ENCODE data around the gene CFAP57.

Gene CFAP57

DNA sequence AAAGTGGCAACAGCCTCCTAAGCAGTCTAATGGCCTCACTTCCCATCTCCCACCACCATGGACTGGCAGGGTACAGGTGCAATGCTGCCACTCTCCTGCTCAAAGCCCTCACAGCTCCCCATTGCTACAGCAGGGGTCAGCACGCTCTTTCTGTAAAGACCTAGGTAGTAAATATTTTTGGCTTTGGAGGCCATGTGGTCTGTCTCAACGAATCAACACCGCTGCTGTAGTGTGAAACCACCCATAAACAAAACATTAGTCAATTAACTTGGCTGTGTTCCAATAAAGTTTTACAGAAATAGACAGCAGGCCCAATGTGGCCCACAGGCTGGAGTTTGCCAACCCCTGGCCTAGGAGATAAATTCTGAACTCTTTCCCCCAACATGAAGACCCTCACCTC, 53.0 kb downstream of the CFAP57 start:
- FAIRE-seq (no peak), DNase-seq (ENCODE audit: low spot score) (no peak)

DNA sequence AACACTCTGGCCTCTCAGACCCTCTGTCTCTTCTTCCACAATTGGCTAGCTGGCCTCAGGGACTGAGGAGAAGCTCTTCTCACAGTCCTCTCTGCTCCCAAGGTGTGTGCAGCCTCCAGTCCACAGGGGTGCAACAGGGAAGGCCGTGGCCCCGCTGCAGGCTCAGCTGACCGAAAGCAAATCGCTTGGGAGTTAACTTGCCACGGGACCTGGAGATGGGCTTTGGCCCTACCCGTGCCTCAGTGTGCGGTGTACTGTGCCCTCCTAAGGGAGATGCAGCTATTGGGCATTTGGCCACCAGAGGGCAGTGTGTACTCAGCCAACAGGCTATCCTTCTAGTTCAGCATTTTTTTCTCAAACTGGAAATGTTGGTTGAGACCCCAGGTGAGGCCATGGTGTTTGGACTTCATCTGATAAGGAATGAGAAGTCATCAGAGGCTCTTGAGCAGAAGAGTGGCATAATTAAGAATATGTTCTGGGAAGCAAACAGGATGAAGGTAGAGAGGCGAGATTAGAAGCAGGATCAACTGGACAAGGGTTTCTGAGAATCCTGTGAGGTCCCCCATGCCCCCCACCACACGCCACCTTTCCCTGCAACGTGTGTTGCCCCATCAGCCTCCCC, 55.1 kb downstream of the CFAP57 start:
- FAIRE-seq (no peak), DNase-seq (ENCODE audit: low spot score) (peak; percentile 55)

DNA sequence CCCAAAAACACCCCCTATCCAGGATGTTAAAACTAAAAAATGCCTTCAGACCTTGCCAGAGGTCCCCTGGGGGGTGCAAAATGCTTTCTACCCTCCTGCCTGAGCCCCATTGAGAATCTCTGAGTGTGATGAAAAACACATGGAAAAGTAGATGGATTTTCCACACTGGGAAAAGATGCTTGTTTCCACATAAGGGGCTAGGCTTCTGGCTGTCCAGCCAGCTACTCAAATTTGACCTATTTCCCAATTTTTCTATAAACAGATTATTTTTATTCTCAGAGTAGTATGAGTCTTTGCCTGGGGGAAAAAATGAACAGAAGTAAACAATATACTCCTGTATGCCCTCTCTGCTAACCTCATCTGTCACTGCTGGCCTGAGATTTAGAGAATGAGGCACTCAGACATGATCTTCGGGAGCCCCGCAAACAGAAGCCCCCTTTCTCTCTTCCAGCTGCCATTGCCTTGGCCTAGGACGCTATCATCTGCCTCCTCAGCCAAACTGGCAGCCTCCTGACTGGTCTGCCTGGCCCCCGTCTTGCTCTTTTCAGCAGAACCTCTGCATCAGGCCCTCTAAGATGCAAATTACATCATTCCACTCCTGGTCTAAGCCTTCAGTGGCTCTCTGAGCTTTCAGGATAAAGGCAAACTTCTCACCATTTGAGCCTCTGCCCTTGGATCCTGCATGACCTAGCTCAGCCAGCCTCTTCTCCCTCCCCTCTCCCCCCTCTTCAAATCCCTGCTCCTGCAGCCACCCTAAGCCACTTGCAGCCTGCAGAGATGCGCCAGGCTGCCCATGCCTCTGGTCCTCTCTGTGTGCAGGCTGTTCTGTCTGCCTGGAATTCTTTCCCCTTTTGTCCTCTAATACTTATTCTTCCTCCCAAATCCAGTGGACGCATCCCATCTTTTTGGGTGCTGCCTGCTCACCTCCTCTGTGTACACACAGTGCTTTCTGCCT, 58.0 kb downstream of the CFAP57 start:
- FAIRE-seq, result no peak

DNA sequence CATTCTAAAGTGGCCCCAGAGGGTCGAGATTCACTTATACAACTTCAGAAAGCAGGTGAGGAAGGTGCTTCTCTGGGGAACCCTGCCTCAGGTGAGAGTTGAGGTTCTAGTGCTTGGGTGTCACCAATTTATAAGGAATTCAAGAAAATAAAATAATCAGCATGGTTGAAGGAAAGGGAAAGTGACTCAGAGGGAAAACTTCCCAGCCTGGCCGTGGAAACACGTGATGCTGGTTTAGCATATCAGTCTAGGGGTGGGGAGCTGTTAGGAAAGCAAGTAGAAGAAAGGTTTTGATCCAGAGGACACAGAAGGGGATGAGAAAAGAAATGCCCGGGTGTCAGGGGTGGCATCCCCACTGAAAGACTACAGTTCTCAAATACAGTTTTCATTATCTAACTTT, 59.9 kb downstream of the CFAP57 start:
- FAIRE-seq, result no peak
- peak; percentile 26 for DNase-seq (ENCODE audit: low spot score)

More for the DNA sequence above, 58.0 kb downstream of the CFAP57 start:
- no peak for DNase-seq (ENCODE audit: low spot score)

GRCh38 chr1:43232482-43232881, 60.4 kb downstream of the CFAP57 start:
- no peak for FAIRE-seq
- no peak for DNase-seq (ENCODE audit: low spot score)

GRCh38 chr1:43233631-43234030, 61.5 kb downstream of the CFAP57 start:
- DNase-seq (ENCODE audit: low spot score), result no peak
- no peak for FAIRE-seq

DNA sequence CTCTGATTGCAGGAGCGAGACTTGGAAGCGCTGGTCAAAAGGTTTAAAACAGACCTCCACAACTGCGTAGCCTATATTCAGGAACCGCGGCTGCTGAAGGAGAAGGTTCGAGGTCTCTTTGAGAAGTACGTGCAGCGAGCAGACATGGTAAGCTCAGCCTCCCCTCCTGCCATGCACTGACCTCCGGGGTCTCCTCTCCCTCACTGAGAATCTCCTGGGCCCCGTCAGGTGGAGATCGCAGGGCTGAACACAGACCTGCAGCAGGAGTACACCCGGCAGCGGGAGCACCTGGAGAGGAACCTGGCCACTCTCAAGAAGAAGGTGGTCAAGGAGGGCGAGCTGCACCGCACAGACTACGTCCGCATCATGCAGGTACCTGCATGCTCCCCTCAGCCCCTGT, 62.1 kb downstream of the CFAP57 start:
- DNase-seq (ENCODE audit: low spot score), result no peak
- FAIRE-seq, result no peak

GRCh38 chr1:43235040-43235439, 62.9 kb downstream of the CFAP57 start:
- no peak for DNase-seq (ENCODE audit: low spot score)
- no peak for FAIRE-seq

DNA sequence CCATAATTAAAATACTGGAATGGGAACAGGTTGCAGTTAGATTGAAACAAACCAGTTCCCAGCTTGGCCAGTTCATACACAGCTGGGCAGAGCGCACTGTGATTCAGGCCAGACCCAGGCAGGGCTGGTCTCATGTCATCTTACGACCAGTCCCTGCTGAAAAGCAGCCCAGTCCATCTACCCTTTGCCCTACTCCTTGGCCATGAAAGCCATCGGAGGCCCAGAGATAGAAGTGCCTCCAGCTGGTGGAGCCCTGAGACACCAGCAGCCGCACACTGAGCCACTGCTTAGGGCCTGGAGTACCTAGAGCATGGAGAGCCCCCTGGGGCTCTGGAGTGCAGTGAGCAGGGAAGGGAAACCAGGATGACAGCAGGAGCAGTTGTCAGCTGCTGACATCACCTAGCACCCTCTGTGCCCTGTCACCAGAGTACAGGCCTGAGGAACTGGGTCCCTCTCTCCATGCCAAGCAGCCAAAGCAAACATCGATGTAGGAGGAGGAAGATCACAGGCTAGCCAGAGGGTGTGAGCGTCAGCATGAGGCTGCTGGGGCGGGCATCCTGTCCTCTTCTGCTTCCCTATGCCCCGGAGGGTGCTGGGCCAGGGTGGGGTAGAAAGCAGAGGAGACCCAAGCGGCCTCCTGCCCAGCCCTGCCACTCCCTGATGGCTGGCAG, 63.5 kb downstream of the CFAP57 start:
- FAIRE-seq, result no peak
- DNase-seq (ENCODE audit: low spot score), result no peak

- no peak for FAIRE-seq
- no peak for DNase-seq (ENCODE audit: low spot score)
These were observed 65.0 kb downstream of the CFAP57 start for GRCh38 chr1:43237121-43237520.

DNA sequence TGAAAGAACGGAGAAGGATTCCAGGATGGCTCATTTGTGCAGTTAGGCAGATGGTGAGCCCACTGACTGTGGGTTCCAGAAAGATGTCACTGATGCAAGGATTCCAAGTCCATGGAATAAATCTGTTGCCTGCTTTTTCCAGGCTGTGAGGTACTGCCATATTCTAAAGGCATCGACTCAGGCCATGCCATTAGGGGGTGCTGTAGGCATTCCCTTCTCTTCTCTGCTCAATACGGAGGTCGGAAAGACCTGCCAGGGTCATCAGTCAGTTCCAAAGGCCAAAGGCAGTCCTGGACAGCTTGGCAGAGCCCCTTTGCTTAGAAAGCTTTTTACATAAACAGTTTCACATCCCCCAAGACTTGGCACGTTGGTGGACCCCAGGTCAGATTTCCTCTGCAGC, 66.0 kb downstream of the CFAP57 start:
- FAIRE-seq, result no peak
- DNase-seq (ENCODE audit: low spot score), result peak; percentile 43

DNA sequence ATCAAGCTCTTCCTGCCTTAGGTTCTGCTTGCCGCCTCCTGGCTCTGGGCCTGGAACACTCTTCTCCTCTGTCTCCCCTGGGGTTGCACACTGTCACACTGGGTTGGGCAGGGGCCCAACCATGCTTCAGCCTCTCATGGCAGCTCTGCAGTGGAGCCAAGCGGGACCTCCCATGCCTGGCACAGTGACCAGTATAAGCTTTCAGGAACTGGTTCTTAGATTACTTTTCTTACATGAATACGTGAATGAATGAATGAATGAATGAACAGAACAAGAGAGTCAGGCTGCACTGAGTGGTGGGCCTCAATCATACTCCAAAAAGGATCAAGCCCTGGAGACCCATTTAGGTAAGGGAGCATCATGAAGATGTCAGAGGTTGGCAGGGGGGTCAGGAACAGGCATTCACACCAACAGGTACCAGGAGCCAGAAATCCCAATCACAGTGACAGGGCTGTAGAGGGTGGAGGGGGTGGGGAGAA, 66.9 kb downstream of the CFAP57 start:
- no peak for FAIRE-seq

DNA sequence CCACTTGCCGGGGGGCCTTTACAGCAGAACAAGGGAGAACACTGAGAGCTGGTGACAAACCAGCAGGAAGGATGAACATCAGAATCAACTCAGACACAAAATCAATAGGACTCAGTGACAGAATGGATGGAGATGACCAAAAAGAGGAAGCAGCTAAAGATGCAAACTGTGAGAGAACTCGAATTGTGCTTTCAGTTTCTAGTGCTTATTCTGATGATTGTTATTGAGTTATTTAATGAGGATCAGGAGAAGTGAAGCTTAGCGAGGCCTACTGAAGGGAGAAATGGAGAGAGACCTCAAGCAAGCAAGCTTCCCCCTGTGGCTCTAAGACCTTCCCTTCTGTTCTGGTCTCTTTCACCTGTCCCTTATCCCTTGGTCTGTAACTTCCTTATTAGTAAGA, 67.4 kb downstream of the CFAP57 start:
- DNase-seq (ENCODE audit: low spot score) (no peak), FAIRE-seq (no peak)

More for the DNA sequence above, 66.9 kb downstream of the CFAP57 start:
- DNase-seq (ENCODE audit: low spot score), result no peak

- FAIRE-seq, result no peak
- DNase-seq (ENCODE audit: low spot score), result peak; percentile 61
These were observed 69.3 kb downstream of the CFAP57 start for GRCh38 chr1:43241413-43241836.

GRCh38 chr1:43243299-43243698, 71.2 kb downstream of the CFAP57 start:
- DNase-seq (ENCODE audit: low spot score) (no peak), FAIRE-seq (no peak)

- DNase-seq (ENCODE audit: low spot score), result no peak
- FAIRE-seq, result no peak
These were observed 74.5 kb downstream of the CFAP57 start for GRCh38 chr1:43246466-43247213.

DNA sequence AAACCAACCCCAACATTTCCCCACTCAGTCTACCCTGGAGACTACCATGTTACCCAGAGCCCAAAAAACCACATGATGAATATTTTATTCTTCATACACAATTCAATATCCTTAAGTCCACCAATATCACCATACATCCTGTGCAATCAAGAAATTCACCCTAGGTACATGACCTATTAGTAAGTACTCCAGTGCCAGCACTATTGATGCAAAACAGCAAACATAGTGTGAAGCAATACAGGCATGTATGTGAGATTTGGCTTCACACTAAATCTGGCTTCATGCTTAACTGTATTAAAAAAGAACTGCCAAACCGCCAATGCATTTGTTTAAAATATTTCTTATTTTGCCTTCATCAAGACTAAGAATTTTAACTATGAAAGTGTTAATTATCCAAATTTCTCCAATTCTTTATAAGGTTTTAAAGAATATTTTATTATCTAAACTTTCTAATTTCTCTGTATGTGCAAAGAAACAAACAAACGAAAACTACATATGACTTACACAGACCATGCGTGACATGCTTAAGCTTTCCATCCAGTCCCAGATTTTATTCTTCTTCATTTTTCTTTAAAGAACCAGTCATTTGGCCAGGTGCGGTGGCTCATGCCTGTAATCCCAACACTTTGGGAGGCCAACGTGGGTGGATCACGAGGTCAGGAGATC, 75.3 kb downstream of the CFAP57 start:
- no peak for FAIRE-seq

GRCh38 chr1:43250351-43250761, 78.2 kb downstream of the CFAP57 start:
- no peak for DNase-seq (ENCODE audit: low spot score)
- no peak for FAIRE-seq

More for the DNA sequence above, 75.3 kb downstream of the CFAP57 start:
- DNase-seq (ENCODE audit: low spot score), result no peak

GRCh38 chr1:43251024-43251423, 78.9 kb downstream of the CFAP57 start:
- no peak for DNase-seq (ENCODE audit: low spot score)
- FAIRE-seq, result no peak

DNA sequence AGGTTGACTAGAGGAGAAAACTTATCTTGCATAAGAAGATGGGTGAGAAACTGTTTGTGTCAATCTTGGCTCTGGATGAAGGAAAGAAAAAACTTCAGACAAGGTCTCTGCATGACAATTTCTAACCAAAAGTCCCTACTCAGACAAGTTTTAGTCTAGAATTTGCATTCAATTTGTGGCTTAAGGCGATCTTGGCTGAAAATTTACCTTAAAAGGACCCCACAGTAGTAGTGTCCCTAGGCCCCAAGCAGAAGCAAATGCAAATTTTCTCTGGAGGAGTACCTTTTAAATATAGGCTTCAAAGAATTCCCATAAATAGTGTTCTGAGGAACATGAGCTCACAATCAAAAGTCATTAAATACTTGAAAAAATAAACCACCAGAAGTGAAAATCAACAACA, 80.1 kb downstream of the CFAP57 start:
- no peak for FAIRE-seq
- no peak for DNase-seq (ENCODE audit: low spot score)

GRCh38 chr1:43253173-43253572, 81.0 kb downstream of the CFAP57 start:
- FAIRE-seq, result no peak
- no peak for DNase-seq (ENCODE audit: low spot score)
